ENCODE results near the gene ASCC3.

DNA sequence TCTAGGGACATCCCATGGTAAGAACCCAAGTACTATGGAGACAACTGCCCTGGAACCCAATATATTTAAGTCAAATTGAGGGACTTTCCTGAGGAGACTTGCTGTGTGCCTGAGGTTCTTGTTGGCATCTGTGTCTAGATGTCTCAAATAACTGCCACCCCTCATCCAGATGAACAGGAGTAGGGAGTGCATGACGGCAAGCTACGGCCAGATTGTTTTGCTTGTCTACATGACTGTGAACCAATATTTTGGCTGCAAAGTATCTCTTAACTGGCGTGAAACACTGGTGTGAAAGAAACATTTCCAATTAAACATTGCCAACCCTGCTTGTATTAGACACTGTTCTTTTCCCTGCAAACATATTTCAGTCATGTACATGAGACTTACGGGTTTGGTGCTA is 364.0 kb downstream of the ASCC3 start:
- no peak for TF ChIP-seq POLR2AphosphoS5 (IDR thresholded peaks at IDR 0.05)
- TF ChIP-seq, protein P1, sequence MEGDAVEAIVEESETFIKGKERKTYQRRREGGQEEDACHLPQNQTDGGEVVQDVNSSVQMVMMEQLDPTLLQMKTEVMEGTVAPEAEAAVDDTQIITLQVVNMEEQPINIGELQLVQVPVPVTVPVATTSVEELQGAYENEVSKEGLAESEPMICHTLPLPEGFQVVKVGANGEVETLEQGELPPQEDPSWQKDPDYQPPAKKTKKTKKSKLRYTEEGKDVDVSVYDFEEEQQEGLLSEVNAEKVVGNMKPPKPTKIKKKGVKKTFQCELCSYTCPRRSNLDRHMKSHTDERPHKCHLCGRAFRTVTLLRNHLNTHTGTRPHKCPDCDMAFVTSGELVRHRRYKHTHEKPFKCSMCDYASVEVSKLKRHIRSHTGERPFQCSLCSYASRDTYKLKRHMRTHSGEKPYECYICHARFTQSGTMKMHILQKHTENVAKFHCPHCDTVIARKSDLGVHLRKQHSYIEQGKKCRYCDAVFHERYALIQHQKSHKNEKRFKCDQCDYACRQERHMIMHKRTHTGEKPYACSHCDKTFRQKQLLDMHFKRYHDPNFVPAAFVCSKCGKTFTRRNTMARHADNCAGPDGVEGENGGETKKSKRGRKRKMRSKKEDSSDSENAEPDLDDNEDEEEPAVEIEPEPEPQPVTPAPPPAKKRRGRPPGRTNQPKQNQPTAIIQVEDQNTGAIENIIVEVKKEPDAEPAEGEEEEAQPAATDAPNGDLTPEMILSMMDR (IDR thresholded peaks at IDR 0.05) = no peak
- no peak for TF ChIP-seq POLR2A (IDR thresholded peaks at IDR 0.05)
- no peak for TF ChIP-seq EP300 (IDR thresholded peaks at IDR 0.05; ENCODE audit: low read depth)

Measured in transverse colon (tissue), 4 donors.